HuH-7 (cell line): Measurements from ENCODE around the gene SALL4.
"Not testable (repeated sequence)": the region's sequence is repeated elsewhere in the genome, so short reads cannot be mapped to it uniquely, and the experiment has no call there.

ENCODE experiments used
- DNase-seq: peaks from one replicate; pipeline ENCODE4 v3.0.0; 2011; ENCODE audit warnings: low spot score

Gene SALL4

DNA sequence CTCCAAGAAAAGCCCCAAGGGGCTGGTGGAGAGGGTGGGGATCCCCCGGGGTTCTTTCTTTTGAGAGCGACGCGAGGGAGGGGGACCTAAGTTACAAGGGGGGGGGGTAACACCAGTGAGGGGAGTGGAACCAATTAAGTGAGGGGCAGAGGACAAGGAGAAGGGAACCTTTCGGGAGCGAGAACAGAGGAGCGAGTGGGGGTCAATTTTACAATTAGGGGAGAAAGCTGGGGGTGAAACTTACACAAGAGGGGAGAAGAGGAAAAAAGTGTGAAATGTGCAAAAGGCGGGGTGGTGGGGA is 548 bp downstream of the SALL4 start:
- peak; percentile 50 for DNase-seq

DNA sequence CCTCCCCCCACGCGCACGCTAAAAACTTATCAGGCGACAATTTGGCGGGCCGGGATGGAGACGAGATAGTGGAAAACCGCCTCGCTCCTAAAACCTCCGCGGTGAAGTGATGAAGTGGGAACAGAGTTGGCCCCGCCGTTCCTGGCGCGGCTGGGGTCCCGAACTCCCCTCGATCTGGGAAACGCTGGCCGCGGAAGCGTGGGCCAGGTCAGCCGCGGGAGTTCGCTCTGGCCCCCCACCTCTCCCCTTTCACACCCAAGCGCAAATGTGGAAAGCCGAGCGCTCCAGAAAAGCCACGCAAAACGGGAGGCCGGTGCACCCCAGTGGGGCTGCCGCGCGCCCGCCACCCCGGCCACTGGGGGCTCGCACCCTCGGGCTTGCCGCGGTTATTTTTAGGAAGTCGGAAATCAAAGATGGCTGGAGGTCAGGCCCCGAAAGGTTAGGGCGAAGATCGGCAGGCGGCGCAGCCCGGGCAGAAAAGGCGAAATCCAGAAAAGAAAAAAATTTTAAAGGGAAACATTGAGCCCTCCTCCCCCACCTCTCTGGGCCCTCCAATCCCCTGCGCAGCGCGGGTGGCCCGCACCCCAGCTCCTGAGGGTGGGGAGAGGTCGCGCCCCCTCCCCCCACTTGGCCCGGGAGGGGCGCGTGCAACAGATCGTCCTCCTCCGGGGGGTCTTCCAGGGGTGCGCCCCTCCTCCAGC is 1.0 kb downstream of the SALL4 start:
- DNase-seq: peak; percentile 53

DNA sequence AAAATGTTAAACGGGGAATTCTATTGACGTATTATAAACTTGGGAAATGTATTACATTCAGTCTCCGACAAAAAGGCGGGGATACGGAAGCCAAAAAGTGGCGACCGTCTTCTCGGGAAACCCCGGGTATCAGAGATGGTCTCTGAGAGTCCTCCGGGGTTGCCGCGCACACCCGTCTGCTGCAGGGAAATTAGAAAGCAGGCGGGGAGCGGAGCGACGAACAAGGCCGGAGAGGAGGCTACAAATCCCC is 1.5 kb downstream of the SALL4 start:
- no peak for DNase-seq

DNA sequence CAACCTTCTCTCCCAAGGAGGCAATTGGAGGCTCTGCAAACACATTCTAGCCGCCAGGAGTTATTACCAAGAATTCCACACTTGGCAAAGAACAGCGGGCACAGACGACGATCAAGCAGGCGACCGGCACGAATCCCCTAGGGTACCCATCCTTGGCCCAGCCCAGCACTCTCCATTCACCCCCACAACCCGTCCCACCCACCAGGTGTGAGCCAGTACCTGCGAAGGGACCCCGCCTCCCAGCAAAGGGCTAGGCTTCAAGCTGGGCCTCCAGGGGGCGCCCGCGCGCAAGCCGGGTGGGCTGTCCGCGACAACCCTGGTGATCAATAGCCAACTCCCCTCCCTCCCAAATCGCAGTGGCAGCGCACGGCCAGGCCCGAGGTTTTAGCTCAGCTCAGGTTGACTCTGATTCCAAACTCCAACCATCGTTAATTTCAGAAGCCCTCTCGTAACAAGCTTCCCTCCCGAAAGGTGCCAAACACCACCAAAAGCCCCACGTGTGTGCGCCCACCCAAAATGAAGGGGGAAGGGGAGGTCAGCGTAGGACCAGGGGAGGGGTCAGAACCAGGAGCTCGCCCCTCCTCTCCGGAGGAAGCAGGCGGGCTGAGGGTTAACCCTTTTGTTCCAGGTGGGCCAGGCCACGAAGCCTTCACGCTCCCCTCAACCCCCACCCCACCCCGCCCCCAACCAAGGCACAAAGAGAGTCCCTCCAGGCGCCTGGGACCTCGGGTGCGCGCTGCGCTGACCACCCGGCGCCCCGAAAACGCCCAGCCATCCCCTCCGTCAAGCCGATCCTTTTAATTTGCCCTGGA is 2.1 kb downstream of the SALL4 start:
- DNase-seq: peak; percentile 97

DNA sequence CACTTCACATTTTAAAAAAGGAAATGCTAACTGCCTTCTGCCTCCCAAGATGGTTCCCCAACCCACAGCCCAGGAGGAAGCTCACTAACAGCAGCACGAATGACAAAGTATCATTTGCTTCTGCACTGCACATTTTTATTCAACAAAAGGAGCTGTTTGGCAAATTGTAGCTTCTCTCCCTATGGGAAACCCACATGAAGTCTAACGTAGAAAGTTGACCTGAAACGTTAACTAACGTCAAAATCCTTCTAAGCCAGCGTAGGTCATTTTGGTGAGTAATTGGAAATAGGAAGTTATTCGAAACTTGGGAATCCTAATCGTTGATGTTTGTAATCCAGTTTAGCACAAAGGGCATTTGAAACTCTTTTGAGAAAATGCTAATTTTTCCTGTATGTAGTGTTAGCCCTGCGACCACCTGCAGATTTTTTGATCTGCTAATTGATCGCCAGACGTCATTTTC is 2.9 kb downstream of the SALL4 start:
- no peak for DNase-seq

DNA sequence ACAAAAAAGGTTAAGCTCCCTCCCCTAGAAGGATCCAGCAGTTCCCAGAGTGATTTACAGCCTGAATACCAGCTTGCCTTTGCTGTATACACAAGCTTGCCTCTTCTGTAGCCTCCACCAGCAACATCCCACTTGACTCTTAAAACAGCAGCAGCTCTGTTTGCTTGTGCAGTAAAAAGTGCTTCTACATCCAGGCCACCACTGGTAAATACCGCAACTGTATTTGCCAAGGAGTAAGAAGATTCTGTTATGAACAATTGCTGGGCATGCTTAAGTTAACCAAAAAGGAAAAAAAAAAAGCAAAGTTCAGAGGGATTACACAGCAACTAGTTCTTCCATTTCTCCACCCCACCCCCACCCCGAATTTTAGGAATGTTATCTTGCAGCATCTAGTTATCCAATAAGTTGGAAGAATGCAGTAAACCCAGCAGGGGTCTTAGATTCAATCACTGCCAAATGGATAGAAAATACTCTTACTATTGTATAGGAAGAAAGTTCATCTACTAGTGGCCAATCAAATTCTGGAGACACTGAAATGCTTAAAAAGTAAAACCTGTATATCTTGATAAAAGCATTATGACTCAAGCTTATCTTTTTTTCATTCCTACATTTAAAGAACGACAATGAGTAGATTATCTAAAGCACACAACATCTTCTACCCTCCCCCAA is 4.8 kb downstream of the SALL4 start:
- peak; percentile 71 for DNase-seq

DNA sequence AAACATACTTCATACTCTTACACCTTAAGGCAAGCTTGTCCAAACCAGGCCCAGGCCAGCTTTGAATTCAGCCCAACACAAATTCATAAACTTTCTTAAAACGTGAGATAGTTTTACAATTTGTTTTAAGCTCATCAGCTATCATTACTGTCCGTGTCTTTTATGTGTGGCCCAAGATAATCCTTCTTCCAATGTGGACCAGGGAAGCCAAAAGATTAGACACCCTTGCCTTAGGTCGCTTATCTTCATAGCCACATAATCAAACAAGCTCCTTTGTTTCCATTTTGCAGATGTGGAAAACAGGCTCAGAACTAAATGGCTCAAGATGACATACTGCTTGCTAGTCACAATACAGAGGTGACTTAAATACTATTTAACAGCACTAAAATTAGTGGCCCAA is 6.0 kb downstream of the SALL4 start:
- DNase-seq: no peak

DNA sequence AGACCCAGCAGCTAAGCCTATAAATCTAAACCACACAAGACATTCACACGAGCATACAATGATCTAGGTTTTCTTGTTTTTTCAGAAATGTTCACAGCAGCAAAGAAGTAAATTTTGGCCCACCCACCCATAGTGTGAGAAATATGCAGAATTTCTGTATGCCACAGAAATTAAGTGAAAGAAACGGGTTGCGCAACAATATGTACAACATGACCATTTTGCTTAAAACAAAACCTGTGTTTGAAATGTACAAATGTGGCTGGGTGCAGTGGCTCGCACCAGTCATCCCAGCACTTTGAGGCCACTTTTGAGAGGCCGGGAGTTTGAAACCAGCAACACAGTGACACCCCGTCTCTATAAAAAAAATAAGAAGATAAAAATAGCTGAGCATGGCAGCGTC is 9.4 kb downstream of the SALL4 start:
- no peak for DNase-seq

DNA sequence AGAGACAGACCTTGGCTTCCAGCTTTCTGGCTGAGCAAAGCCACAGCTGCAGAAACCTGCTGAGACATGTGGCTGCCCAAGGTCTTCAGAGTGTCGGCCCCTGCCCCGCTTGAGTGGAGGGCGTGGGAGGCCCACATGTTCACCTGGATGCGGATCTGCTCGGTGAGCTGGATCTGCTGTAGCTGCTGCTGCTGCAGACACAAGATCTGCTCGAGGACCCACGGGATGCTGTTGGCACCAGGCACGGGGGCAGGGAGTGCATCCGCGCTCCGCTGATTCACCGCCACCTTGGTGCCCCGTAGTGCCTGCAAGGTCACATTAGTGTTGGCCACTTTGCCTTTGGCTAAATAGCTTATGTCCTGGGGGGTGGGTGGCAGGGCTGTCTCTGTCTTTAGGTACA is 10.7 kb downstream of the SALL4 start:
- no peak for DNase-seq

DNA sequence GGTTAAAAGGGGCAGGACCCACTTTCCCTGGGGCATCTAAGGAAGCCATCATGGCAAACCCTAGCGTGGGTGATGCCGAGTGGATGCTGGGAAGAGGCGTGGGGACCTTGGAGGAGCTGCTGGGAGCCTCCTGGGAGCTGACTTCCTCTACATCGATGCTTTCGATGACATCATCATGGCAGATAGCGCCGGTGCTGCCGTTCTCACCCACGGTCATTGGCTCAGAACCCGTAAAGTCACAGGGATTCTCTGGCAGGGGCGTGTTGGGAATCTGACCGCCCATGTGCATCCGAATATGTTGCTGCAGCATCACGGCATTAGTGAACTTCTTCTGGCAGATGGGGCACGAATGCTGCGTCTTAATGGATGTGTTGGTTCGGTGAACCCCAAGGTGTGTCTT is 12.1 kb downstream of the SALL4 start:
- DNase-seq: no peak

DNA sequence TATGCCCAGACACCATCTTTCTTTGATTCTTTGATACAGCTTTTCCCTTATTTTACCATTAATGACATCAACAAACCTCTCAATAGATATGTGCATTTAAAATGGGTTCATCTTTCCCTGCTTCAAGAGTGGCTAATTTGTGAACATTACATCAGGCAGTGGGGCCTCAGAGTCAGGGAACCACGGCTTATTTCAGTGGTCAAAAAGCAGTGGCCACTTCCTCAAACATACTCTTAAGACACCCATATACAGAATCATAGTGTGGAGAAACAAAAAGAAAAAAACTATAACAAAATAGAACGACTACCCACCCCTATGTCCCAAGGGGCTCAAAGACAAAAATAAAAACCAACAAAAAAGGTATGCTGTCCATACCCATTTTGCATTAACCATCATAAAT is 12.9 kb downstream of the SALL4 start:
- no peak for DNase-seq

DNA sequence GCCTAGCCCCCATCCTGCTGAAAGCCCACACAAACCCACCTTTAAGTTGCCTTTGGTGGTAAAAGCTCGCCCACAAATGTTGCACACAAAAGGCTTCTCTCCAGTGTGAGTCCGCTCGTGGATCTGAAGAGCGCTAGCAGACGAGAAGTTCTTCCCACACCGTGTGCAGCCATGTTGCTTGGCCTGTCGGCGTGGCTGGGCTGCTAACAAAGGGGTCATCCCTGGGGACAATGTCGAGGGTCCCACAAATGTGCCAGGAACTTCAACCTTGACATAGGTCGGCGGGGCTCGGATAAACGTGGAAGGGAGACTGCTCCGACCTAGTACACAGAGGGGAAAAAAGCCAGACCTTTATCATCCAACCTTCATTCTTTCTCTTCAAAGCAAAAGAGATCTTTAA is 13.5 kb downstream of the SALL4 start:
- DNase-seq: no peak

DNA sequence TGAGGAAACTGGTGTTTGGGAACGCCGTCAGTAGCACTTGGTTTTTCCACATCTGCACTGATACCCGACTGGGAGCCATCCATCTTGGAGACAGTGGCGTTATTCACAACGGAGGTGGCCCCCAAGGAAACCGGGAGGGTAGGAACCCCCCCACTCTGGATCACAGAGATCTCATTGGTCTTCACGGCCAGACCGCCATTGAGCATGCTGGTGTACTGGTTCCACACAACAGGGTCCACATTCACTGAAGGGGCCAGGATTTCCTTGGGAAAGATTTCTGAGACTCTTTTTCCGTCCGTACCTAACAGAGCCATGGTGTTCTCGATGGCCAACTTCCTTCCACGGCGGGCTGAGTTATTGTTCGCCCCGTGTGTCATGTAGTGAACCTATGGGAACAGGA is 18.0 kb downstream of the SALL4 start:
- DNase-seq: no peak

DNA sequence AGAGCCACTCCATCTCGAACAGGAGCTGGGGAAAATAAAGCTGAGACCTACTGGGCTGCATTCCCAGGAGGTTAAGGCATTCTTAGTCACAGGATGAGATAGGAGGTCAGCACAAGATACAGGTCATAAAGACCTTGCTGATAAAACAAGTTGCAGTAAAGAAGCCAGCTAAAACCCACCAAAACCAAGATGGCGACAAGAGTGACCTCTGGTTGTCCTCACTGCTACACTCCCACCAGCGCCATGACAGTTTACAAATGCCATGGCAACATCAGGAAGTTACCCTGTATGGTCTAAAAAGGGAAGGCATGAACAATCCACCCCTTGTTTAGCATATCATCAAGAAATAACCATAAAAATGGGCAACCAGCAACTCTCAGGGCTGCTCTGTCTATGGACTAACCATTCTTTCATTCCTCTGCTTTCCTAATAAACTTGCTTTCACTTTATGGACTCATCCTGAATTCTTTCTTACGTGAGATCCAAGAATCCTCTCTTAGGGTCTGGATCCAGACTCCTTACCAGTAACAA is 24.0 kb downstream of the SALL4 start:
- DNase-seq: not testable (repeated sequence)

DNA sequence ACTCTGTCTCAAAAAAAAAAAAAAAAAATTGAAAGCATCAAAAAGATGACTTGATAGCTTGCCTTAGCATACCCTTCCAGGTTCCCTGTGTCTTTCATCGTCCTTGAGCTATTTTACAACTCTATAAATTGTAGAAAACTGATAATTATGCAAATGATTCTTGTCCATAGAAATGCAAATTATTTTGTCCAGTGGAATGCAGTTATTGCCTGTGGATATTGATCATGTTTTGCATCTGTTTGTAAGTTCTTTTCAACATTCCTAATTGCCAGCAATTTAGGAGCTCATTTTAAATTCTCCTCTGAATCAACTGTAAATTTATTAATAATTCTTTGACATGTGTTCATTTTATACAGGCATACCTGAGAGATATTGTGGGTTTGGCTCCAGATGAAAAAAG is 27.1 kb downstream of the SALL4 start:
- DNase-seq: no peak

DNA sequence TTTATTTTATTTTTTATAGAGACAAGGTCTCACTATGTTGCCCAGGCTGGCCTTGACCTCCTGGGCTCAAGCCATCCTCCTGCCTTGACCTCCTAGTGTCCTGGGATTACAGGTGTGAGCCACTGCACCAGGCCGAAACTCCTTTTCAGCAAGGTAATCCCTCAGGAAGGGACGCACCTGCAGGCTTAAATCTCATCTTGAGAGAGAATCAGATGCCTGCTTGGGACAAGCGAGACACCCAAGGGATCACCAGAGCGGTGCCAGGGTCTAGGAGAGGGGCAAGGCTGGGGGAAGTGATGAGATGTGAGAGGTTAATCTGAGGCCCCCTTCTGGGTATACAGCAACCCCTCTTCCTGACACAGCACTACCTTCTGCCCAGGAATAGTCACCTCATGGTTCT is 30.1 kb downstream of the SALL4 start:
- DNase-seq: no peak

DNA sequence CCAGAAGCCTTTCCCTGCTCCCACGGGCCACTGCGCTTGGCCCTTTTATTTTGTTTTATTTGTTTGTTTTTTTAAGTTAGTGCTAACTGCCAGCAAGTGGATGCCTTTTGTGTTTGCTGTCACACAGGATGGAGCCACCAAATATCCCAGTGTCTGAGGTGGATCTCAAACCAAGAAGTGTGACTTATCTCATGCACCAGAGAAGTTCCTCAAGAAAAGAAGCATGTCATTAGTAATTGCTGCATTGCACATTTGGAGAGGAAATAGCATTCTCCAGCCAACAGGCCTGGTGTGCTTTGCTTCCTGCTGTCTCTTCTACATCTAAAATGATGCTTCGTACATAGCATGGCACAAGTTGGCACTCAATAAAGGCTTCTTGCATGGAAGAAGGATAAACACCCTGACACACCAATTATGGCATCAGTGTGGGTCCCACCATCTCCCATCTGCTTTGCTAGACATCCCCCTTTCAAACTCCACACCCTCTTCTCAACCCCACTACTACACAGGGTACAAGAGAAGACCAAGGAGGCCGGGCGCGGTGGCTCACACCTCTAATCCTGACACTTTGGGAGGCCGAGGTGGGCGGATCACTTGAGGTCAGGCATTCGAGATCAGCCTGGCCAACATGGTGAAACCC is 32.2 kb downstream of the SALL4 start:
- DNase-seq: no peak

DNA sequence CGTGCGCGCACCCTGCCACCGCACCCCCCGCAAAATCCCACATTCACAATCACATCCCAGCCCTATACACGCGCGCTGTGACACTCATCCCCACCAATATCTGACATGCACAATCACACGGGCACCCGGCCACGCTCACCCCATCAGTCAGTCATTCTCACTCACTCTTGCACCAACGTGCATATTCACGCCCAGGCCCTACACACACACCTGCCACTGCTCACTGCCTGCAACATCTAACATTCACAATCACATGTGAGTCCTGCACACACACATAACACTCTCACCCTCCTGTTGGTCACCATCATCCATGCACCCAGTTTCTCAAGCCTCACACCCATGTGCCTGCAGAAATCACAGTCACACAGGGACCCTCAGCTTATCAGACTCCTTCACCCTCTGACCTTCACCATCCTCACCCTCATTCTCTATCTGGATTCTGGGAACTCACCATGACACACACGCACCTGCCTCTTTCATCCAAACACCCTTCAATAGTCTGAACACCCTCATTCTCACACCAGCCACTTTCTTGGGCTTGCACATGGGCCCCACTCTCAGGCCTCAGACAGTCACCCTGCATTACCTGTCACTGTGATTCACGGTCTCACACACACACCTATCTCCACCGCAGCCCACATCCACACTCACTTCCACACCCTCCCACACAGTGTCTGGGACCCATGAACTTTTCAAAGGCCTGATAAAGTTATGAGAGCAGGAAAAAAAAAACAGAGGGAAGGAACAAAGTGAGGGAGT is 33.4 kb downstream of the SALL4 start:
- DNase-seq: no peak

DNA sequence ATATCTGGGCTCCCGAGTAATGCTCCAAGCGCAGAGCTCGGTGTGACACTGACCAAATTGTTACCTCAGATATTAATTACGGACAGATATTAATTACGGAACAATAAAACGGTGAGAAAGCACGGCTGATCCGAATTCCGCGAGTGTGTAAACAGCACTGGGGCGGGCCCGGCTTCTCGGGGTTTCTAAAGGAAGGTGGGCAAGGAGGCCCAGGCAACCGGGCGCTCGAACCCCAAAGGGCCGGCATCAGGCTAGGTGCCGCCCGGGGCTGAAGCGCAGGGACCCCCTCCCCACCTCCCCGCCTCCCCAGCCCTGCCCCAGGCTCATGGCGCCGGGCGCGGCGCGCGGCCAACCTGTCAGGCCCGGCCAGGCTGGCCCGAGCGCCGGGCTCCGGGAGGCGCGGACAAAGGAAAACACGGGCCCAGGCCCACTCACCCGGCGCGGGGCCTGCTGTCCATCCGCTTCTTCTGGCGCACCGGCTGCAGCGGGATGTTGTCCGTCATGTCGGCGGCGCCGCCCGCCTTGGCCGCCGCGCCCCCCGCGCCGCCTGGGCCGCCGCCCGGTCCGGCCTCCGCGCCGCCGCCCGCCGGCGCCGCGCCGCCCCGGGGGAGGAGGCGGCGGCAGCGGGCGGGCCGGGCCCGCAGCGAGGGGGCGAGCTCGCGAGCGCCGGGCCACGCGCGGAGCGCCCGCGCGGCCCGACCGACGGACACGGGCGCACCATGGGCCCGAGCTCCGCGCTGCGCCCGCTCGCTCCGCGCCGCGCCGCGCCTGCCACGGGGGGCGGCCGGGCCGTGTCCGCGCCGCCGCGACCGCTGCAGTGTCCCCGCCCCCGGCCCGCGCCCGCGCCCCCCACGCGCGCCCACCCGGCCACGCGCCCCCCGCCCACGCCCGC is 34.2 kb downstream of the SALL4 start, which contains the start of gene ATP9A:
ATP9A (minus strand) TSS at position 524 of the 892 bp plus-strand sequence; CDS start at position 503, 21 bp downstream.
- DNase-seq: no peak

DNA sequence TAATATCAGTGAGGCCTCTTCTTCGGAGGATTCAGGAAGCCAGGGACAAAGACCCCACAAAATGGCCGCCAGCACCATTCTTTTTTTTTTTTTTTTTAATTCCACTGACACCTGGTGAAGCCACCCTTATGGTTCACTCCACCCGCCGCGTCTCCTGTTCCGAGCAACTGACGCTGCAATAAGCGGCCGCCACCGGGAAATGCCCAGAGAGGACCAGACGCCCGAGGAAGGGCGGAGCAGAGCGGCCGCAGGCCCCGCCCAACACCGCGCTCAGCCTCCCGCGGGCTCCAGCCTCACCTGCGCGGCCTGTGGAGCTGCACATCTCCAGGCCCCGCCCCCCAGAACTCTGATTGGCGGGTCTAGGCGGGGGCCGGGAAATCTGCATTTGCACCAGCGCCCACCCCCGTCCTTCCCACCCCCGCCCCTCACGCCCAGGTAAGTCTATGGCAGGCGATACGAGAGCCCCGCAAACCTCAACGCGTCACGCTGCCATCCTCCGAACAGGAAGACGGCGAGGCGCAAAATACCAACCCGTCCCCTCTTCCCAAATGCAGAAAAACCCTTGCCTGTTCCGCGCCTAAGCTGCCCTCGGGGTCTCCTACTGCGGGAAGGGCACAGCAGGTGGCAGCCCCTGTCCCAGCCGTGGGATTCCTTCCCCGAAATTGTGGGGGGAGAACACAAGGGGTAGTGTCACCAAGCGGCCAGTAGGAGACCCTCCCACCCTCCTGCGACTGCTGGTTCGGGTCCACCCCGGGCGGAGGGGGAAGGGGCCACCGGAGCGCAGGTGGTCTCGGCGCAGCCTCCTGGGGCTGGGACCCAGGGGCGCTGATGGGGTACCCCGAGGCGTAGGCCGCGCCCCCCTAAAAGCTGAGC is 35.1 kb downstream of the SALL4 start:
- peak; percentile 91 for DNase-seq
